Neural crest cell (in vitro differentiated cells): ENCODE data around the gene RNASE7. TPM values are rescaled to one million over a fixed set of nuclear protein-coding genes. Genes with fewer than 3 reads are reported as not detected.

Experiments
- DNase-seq: peaks from one replicate; pipeline ENCODE4 v3.0.0; 2021; ENCODE audit warnings: low read depth, mixed read lengths, low spot score
- H3K27ac Mint-ChIP-seq: one replicate; pipeline ENCODE4 v1.8.0; 2021; ENCODE audit warnings: mild to moderate bottlenecking, mixed read lengths; ENCODE audit not compliant: unreplicated experiment
- H3K27me3 Mint-ChIP-seq: 2 replicates; pipeline ENCODE4 v1.8.0; 2021; ENCODE audit warnings: low read depth, mild to moderate bottlenecking, mixed read lengths
- H3K36me3 Mint-ChIP-seq: 2 replicates; pipeline ENCODE4 v1.8.0; 2021; ENCODE audit warnings: low read depth, mild to moderate bottlenecking, mixed read lengths
- H3K4me1 Mint-ChIP-seq: 2 replicates; pipeline ENCODE4 v1.8.0; 2021; ENCODE audit warnings: mixed read lengths
- H3K4me3 Mint-ChIP-seq: one replicate; pipeline ENCODE4 v1.8.0; 2021; ENCODE audit warnings: mild to moderate bottlenecking, mixed read lengths
- H3K9me3 Mint-ChIP-seq: 2 replicates; pipeline ENCODE4 v1.8.0; 2021; ENCODE audit warnings: mixed read lengths
- CTCF ChIP-seq: fragments of 200-600 bp; sonication (generic); conservative IDR thresholded peaks from 2 replicates; pipeline ENCODE4 v1.5.0; 2021; ENCODE audit warnings: antibody characterized with exemption, mild to moderate bottlenecking
- total RNA-seq: library from RNA; stranded (reverse); gene quantifications from 2 replicates; pipeline ENCODE4 v1.2.1, GENCODE V29; 2021

RNASE7 gene
- total RNA-seq, 1 donor from 2014 or later, result not detected

DNA sequence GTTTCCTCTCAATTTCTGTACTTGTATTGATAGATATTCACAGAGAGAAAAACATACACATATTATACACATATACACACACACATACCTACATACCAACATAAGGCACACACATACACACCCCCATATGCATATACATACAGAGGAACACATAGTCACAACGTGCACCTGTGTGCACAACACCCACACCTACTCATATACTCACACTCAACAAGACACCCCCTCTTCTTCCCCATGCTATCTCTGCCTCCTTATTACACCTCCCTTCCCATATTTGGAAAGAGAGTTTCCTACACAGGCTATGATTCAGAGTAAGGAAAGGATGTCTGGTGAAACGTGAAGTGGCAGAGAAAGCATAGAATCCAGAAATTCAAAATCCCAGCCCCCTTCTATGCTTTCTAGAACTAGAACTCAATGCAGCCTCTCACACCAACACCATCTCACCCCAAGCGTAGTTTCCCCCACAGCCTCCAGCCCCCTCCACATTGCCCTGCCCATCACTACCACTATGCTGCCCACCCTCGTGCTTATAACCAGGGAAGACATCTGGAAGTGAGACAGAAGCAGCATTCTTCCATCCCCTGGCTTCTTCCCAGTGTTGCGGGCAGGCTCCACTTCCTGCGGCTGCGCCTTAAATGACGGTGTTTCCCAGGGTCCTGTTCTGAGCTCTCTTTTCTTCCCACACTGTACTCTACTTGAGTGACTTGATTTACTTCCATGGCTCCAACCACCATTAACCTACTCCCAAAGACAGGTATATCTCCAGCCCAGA, 17.9 kb downstream of the RNASE7 start:
- TF ChIP-seq CTCF, result no peak
- H3K27me3 Mint-ChIP-seq, result no peaks in the 10 kb centered on the region
- H3K36me3 Mint-ChIP-seq, result no peaks in the 10 kb centered on the region
- no peak for DNase-seq
- H3K4me1 Mint-ChIP-seq, result peaks cover 10% of the 10 kb centered on the region
- H3K4me3 Mint-ChIP-seq, result no peak overlapping the region
- H3K9me3 Mint-ChIP-seq, result no peaks in the 10 kb centered on the region
- no peak overlapping the region for H3K27ac Mint-ChIP-seq

GRCh38 chr14:21060614-21061346, 18.6 kb downstream of the RNASE7 start:
- no peaks in the 10 kb centered on the region for H3K9me3 Mint-ChIP-seq
- no peak for TF ChIP-seq CTCF
- H3K27me3 Mint-ChIP-seq, result no peaks in the 10 kb centered on the region
- no peak for DNase-seq
- no peak overlapping the region for H3K27ac Mint-ChIP-seq
- H3K36me3 Mint-ChIP-seq, result no peaks in the 10 kb centered on the region
- H3K4me1 Mint-ChIP-seq, result peaks cover 10% of the 10 kb centered on the region
- H3K4me3 Mint-ChIP-seq, result no peak overlapping the region

GRCh38 chr14:21061347-21061668, 19.1 kb downstream of the RNASE7 start:
- no peak overlapping the region for H3K27ac Mint-ChIP-seq
- H3K4me1 Mint-ChIP-seq, result peaks cover 10% of the 10 kb centered on the region
- no peaks in the 10 kb centered on the region for H3K36me3 Mint-ChIP-seq
- no peak overlapping the region for H3K4me3 Mint-ChIP-seq
- DNase-seq, result no peak
- H3K9me3 Mint-ChIP-seq, result no peaks in the 10 kb centered on the region
- no peaks in the 10 kb centered on the region for H3K27me3 Mint-ChIP-seq
- no peak for TF ChIP-seq CTCF

DNA sequence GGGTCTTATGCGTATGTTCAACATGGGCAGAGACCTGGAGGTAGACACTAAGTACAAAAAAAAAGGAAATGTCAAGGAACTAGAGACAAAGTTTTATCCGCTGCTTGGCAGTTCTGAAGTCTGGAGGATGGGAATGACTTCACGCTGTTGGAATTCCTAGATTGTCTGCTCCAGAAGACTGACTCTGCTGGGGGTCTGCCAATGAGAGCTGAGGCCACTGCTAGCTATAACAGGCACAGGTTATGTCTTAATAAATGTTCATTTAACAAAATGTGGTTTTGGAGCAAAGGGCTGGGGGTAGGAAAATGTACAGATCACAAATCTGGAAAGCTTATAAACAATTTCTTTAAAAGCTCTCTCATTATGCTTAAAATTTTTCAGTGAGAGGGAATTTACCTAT, 21.3 kb downstream of the RNASE7 start:
- no peak overlapping the region for H3K27ac Mint-ChIP-seq
- no peak for DNase-seq
- H3K27me3 Mint-ChIP-seq, result peaks cover under 1% of the 10 kb centered on the region
- H3K36me3 Mint-ChIP-seq, result no peaks in the 10 kb centered on the region
- peaks cover 17% of the 10 kb centered on the region for H3K4me1 Mint-ChIP-seq
- H3K9me3 Mint-ChIP-seq, result no peaks in the 10 kb centered on the region
- TF ChIP-seq CTCF, result no peak
- peak overlapping the region; percentile 35 for H3K4me3 Mint-ChIP-seq

GRCh38 chr14:21066882-21067502, 24.8 kb downstream of the RNASE7 start:
- peak; percentile 42 for TF ChIP-seq CTCF
- H3K27me3 Mint-ChIP-seq, result peaks cover 2% of the 10 kb centered on the region
- peaks cover 44% of the 10 kb centered on the region for H3K4me1 Mint-ChIP-seq
- H3K9me3 Mint-ChIP-seq, result no peaks in the 10 kb centered on the region
- no peak overlapping the region for H3K27ac Mint-ChIP-seq
- no peaks in the 10 kb centered on the region for H3K36me3 Mint-ChIP-seq
- H3K4me3 Mint-ChIP-seq, result peak overlapping the region; percentile 28
- DNase-seq, result no peak
